Measurements from ENCODE around the gene RNF207. TPM values are rescaled to one million over a fixed set of nuclear protein-coding genes. Genes with fewer than 3 reads are reported as not detected.

Gene RNF207
- total RNA-seq, 4 donors from 2014 or later: 4.6 to 9.8 (median 9.5) TPM

DNA sequence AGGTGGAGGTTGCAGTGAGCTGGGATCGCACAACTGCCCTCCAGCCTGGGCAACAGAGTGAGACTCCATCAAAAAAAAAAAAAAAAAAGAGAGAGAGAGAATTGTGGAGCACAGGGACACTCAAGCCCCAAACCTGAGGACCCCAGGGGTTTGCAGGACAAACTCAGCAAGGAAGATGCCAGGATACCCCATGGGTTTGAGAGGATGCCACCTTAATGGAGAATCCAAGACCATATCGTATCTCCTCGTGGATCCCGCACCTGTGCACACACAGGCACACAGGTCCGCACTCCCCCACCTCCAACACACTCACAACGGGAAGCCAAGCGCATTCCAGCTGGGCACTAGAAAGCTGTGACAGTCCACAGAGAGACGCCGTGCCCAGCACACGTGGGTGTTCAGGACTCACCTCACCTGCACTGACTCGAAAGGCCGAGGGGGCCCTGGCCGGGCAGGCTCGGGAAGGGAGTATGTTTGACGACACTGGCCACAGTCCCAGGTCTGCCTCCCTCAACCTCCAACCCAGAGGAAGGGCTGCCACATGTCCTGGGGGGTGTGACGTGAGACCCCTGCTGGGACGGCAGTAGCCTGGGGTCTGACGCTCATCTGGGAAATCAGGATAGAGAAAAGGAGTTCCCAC, 36.9 kb upstream of the RNF207 start:
- peaks cover 63% of the 10 kb centered on the region for H3K27me3 ChIP-seq
- TF ChIP-seq EP300 (IDR thresholded peaks at IDR 0.05): no peak
- no peak overlapping the region for H3K4me3 ChIP-seq
- DNase-seq (ENCODE audit: low spot score in 2 of 2): no peak
- no peak overlapping the region for H3K27ac ChIP-seq
- no peaks in the 10 kb centered on the region for H3K9me3 ChIP-seq
- H3K4me1 ChIP-seq: peaks cover 3% of the 10 kb centered on the region
- H3K36me3 ChIP-seq: no peaks in the 10 kb centered on the region
- 70% methylated on average over 11 of the region's 18 CpGs for WGBS

DNA sequence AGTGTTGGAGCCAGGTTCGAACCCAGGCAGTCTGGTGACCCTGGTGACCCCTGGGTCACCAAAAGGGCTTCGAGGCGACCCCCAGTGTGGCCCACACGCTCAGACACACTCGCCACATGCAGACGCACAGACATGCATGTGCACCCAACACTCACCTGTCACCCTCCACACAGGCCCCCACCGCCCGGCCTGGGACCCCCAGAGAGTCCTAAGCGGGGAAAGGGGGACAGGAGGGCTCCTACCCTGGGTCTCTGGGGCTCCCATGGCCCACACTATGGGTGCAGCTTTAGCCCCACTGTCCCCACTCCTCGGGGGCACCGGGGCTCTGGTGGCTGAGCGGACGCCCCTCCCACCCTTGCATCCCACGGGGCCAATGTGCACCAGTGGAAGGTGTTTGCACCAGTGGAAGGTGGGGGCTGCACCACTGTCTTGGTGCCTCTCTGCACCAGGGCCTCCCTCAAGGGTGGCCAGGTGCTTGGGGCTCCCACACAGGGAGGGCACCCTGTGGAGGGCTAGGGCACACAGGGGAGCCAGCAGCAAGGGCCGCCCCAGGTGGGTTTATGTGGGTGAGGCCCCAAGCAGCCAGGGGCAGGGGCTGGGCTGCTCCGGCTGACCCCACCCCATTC, 35.7 kb upstream of the RNF207 start:
- 72% methylated on average over 7 of the region's 16 CpGs for WGBS
- H3K27ac ChIP-seq: no peak overlapping the region
- H3K4me3 ChIP-seq: no peak overlapping the region
- H3K27me3 ChIP-seq: peaks cover 65% of the 10 kb centered on the region
- TF ChIP-seq EP300 (IDR thresholded peaks at IDR 0.05): no peak
- no peak for TF ChIP-seq POLR2A (IDR thresholded peaks at IDR 0.05)
- TF ChIP-seq POLR2AphosphoS5 (IDR thresholded peaks at IDR 0.05): no peak
- TF ChIP-seq, protein P1, sequence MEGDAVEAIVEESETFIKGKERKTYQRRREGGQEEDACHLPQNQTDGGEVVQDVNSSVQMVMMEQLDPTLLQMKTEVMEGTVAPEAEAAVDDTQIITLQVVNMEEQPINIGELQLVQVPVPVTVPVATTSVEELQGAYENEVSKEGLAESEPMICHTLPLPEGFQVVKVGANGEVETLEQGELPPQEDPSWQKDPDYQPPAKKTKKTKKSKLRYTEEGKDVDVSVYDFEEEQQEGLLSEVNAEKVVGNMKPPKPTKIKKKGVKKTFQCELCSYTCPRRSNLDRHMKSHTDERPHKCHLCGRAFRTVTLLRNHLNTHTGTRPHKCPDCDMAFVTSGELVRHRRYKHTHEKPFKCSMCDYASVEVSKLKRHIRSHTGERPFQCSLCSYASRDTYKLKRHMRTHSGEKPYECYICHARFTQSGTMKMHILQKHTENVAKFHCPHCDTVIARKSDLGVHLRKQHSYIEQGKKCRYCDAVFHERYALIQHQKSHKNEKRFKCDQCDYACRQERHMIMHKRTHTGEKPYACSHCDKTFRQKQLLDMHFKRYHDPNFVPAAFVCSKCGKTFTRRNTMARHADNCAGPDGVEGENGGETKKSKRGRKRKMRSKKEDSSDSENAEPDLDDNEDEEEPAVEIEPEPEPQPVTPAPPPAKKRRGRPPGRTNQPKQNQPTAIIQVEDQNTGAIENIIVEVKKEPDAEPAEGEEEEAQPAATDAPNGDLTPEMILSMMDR (IDR thresholded peaks at IDR 0.05): no peak
- H3K4me1 ChIP-seq: peaks cover 3% of the 10 kb centered on the region
- H3K9me3 ChIP-seq: no peaks in the 10 kb centered on the region
- DNase-seq (ENCODE audit: low spot score in 2 of 2): no peak
- H3K36me3 ChIP-seq: no peaks in the 10 kb centered on the region

DNA sequence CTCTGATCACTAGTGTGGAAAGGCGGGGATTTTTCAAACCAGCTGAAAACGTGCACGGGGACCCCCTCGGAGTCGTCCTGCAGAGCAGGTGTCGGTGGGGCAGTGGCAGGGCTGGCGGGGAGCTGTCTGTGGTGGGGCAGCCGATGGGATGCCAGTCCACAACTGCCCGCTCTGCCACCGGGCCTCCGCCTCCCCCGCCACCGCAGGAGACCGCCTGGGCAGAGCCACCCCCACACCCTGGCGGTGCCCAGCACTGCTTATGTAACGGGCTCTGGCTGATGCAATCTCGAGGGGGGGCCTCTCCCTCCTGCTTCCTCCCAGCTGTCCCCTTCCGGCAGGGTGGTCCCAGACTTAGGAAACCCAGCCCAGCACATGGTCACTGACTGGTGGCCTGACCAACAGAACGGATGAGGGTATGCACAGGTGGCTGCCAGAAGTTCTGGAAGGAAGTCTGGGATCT, 35.1 kb upstream of the RNF207 start:
- H3K27ac ChIP-seq: no peak overlapping the region
- peaks cover 61% of the 10 kb centered on the region for H3K27me3 ChIP-seq
- no peak overlapping the region for H3K4me3 ChIP-seq
- peaks cover 3% of the 10 kb centered on the region for H3K4me1 ChIP-seq
- TF ChIP-seq EP300 (IDR thresholded peaks at IDR 0.05): no peak
- TF ChIP-seq, protein P1 (IDR thresholded peaks at IDR 0.05): no peak
- no peak for TF ChIP-seq POLR2AphosphoS5 (IDR thresholded peaks at IDR 0.05)
- TF ChIP-seq POLR2A (IDR thresholded peaks at IDR 0.05): no peak
- H3K36me3 ChIP-seq: no peaks in the 10 kb centered on the region
- no peak for DNase-seq (ENCODE audit: low spot score in 2 of 2)
- no peaks in the 10 kb centered on the region for H3K9me3 ChIP-seq
- WGBS: 39% methylated on average over 10 of the region's 19 CpGs

DNA sequence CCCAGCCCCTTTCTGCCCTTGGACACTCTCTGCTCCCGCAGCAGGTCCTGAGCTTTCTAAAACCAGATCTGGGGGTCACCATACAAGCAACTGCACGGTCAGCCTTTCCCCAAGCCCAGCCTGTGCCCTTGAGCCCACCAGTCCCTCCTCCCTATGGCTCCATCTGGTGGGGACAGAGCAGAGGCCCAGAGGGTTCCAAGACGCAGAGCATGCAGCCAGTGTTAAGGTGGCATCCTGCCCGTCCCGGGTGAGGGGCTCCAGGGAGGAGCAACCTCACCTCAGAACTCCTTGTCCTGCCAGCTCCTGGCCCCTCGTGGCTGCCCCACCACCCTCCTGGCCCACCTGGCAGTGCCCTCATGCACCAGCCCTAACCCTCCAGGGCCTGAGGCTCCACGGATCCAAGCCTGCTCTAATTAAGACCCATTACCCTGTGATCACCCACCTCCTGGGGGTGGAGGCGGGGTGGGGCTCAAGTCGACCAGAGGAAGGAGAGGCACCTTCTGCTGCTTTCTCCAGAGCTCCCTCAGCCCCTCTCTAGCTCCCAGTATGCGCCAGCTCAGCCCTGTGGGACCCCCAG, 34.3 kb upstream of the RNF207 start:
- H3K9me3 ChIP-seq: no peaks in the 10 kb centered on the region
- H3K4me3 ChIP-seq: no peak overlapping the region
- DNase-seq (ENCODE audit: low spot score in 2 of 2): no peak
- H3K27me3 ChIP-seq: peaks cover 65% of the 10 kb centered on the region
- peaks cover 3% of the 10 kb centered on the region for H3K4me1 ChIP-seq
- no peaks in the 10 kb centered on the region for H3K36me3 ChIP-seq
- H3K27ac ChIP-seq: no peak overlapping the region
- TF ChIP-seq POLR2AphosphoS5 (IDR thresholded peaks at IDR 0.05): no peak
- TF ChIP-seq, protein P1 (IDR thresholded peaks at IDR 0.05): no peak
- no peak for TF ChIP-seq POLR2A (IDR thresholded peaks at IDR 0.05)
- TF ChIP-seq EP300 (IDR thresholded peaks at IDR 0.05): no peak
- WGBS: 48% methylated on average over 6 of the region's 10 CpGs

- 89% methylated on average over 6 of the region's 10 CpGs for WGBS
- DNase-seq (ENCODE audit: low spot score in 2 of 2): no peak
- peaks cover 74% of the 10 kb centered on the region for H3K27me3 ChIP-seq
Measured at GRCh38 chr1:6172549-6172948, 33.4 kb upstream of the RNF207 start.

More at GRCh38 chr1:6172549-6172948, 33.4 kb upstream of the RNF207 start:
- peaks cover 3% of the 10 kb centered on the region for H3K4me1 ChIP-seq
- no peak overlapping the region for H3K27ac ChIP-seq
- TF ChIP-seq POLR2AphosphoS5 (IDR thresholded peaks at IDR 0.05) (no peak), EP300 (IDR thresholded peaks at IDR 0.05) (no peak), POLR2A (IDR thresholded peaks at IDR 0.05) (no peak)
- TF ChIP-seq, protein P1 (IDR thresholded peaks at IDR 0.05): no peak
- H3K9me3 ChIP-seq: no peaks in the 10 kb centered on the region
- H3K4me3 ChIP-seq: no peak overlapping the region
- no peaks in the 10 kb centered on the region for H3K36me3 ChIP-seq
